GM08714 (cell line): ENCODE data around the gene ARHGAP20.

Experiments used
- H3K4me3 ChIP-seq: fragments of 200-500 bp; sonication (Bioruptor generic); 2 replicates; pipeline ENCODE4 v1.5.1; 2014; ENCODE audit warnings: mild to moderate bottlenecking, low read length, inconsistent platforms
- ZNF274 ChIP-seq: IDR thresholded peaks from 2 replicates; pipeline ENCODE4 v1.6.1; 2012; ENCODE audit warnings: mild to moderate bottlenecking, low read depth, low read length

Gene ARHGAP20

DNA sequence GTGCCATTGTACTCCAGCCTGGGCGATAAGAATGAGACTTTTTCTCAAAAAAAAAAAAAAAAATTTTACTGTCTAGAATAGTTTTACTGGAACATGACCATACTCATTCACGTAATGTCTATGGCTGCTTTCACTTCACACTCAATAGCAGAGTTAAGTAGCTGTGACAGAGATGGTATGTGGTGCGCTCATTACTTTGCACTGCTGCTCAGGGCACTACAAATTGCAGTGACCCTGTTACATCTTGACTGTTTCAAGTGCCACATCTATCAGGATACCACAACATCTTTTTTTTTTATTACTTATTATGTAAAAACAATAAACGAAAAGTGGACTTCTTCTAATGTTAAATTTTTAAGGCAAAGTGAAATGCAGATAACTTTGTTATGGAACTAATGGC lies 110.3 kb downstream of the ARHGAP20 start:
- no peak overlapping the region for H3K4me3 ChIP-seq
- no peak for TF ChIP-seq ZNF274

DNA sequence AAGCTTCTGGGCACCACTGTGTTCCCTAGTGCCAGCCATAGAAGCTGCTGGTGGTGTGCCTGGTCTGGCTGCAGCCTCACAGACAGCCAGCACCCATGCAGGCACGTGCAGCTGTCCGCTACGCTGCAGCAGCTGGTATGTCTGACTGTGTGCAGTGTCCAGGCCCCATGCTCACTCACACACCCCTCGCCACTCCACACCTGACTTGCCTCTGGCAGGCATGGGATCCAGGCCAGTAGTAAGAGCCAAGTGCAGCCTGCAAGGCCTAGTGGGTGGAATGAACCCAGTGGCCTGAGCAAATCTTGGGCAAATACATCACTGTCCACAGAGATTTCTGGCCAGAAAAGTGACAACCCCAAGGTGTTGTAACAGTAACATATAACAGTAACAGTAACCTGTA lies 111.9 kb downstream of the ARHGAP20 start:
- no peak for TF ChIP-seq ZNF274
- no peak overlapping the region for H3K4me3 ChIP-seq

DNA sequence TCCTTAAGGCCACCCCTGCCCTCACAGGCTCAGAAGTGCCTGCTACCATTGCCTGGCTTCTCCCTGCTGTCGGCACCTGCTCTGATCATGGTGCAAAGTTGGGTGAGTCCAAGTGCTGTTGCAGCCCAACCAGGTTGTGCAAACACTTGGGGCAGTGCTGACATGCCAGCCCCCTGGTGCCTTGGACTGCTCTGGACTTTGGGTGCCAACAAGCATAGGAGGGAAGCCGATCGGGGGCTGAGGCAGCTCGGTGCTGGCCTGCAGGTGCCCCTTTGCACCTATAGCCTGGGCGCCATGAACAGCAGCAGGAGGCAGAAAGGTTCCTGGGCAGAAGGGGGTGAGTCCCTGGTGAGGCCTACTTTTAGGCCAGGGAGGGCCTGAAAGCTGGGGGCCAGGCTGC lies 113.0 kb downstream of the ARHGAP20 start:
- TF ChIP-seq ZNF274: no peak
- H3K4me3 ChIP-seq: no peak overlapping the region

DNA sequence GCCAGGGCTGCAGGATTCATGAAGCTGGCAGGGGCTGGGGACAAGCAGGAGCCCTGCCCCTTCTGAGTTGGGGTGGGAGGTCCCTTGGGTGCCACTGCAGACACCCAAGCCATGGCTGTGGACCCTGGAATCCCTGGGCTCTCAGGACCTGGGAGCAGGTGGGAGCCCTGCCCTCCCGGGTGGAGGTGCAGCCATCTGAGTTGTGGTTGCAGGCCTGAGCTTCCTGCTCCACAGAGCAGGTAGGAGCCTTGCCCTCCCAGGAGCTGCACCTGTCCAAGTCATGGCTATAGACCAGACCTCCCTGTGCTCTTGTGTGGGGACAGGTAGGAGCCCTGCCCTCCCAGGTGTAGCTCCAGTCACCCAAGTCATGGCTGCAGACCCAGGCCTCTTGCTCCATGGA lies 113.5 kb downstream of the ARHGAP20 start:
- no peak for TF ChIP-seq ZNF274
- no peak overlapping the region for H3K4me3 ChIP-seq

DNA sequence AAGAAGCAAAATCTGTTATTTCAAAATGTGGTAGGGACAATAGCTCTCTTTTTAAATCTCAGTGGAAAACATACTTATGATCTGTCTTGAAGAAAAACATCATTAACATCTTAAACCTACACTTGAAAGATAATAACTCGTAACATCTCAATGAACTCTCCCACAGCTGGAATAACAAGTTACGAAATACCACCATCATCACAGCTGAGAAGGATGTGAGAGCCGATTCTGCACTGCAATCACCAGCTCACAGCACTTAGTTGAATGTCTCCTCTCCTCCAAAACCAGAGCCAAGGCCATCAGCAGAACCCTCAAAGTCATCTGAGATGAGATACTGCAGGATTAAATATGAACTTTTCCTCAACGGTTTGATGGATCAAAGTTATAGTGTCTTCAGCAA lies 124.3 kb downstream of the ARHGAP20 start:
- TF ChIP-seq ZNF274: no peak
- H3K4me3 ChIP-seq: no peak overlapping the region

DNA sequence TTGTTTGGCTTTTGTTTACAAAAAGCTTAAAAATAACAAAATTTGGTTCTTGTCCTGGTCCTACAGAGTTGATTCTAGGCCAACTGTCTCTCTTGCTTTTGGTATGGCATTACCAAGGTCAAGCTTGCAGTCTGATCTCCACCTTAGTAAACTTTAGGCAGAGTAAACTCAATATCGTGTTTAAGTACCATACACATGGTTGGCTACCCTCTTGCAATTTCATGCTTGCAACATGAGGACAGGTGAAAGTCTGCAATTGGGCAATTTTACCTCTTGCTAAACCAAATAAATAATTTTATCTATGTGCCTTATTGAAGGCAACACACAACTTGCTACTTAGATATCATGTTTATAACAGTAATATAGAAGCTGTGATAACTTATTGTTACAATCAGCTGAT lies 125.1 kb downstream of the ARHGAP20 start:
- H3K4me3 ChIP-seq: no peak overlapping the region
- no peak for TF ChIP-seq ZNF274

DNA sequence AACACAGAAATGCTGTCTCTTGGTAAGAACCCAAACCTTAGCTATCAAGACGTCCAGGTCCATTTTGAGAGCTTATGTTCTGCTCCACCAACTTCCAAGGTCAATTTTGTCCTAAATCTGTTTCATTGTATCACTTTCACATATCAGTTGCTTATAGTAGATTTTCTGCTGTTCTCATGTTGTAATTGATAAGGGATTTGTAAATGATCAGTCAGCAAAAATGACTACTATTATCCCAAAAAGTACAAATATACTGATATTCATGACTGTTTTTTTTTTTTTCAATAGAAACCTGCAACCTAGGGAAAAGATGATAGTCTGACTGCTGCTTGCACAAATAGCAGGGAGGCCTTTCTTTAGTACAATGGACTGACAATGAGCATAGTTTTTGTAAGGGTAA lies 128.1 kb downstream of the ARHGAP20 start:
- H3K4me3 ChIP-seq: no peak overlapping the region
- no peak for TF ChIP-seq ZNF274

DNA sequence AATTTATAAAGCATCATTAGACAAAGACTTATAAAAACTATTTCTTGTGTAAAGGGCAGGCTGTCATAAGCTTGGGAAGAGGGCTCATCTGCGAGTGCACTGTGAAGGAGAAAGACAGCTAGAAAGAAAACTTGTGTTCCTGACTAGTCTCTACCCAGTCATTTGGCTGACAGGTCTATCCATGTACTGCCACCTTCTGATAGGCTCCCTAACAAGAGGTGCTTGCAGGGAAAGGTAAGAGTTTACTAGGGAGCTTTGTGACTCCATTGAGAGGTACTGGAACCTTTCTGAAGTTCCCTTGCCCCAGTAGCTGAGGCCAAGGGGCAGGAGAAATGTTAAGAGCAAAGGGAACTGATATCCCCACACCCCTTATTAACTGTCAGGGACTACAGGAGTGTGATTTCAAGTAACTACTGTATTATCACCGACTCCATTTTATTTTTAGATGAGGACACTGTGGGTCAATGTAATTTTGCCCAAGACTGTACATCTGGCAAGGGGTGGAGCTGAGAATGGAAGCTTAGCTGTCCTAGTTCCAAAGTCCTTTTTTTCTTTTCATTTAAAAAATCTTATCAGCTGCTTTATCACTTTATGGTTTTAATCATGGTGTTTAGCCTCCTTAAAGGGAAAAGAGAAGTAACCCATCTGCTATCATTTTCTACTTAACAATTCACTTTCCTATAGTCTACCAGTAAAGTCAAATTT lies 129.4 kb downstream of the ARHGAP20 start:
- no peak for TF ChIP-seq ZNF274

DNA sequence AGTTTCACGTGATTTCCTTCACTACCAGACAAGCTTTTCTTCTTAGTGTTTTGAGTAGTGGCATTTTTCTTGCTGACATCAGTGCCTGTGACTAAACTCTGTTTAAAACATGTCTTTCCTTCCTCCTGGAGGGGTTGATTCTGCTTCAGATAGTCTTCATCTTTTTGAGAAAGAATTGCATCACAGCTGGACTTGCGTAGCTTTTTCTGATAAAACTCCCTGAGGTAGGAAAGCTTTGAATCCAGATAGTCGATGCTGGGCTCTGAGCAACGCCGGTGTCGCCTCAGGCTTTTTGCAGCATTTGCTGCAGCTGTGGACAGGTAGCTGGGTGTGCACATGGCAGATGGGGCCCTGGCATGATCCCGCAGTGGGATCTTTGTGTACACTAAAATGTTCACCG lies 131.7 kb downstream of the ARHGAP20 start:
- no peak for TF ChIP-seq ZNF274
- no peak overlapping the region for H3K4me3 ChIP-seq

More for the DNA sequence above, 129.4 kb downstream of the ARHGAP20 start:
- H3K4me3 ChIP-seq: no peak overlapping the region

DNA sequence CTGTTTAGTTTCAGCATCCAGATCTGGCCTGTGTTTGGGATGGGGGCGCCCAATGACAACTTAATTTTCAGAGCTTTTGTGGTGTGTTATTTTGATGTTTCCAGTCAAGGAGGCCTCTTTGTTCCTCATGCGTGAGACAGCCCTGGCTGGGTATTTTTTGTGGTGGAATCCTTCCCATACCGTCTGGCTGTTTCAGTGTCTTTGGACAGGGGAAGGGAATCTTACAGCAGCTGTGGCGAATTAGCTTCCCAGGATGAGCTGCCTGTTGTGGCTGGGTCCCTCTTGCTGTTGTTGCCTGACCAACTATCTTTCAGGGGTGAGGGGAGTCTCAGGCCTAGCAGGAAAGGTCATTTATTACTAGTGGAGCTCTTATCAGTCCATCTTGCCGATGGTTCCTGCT lies 138.8 kb downstream of the ARHGAP20 start:
- no peak overlapping the region for H3K4me3 ChIP-seq
- no peak for TF ChIP-seq ZNF274

DNA sequence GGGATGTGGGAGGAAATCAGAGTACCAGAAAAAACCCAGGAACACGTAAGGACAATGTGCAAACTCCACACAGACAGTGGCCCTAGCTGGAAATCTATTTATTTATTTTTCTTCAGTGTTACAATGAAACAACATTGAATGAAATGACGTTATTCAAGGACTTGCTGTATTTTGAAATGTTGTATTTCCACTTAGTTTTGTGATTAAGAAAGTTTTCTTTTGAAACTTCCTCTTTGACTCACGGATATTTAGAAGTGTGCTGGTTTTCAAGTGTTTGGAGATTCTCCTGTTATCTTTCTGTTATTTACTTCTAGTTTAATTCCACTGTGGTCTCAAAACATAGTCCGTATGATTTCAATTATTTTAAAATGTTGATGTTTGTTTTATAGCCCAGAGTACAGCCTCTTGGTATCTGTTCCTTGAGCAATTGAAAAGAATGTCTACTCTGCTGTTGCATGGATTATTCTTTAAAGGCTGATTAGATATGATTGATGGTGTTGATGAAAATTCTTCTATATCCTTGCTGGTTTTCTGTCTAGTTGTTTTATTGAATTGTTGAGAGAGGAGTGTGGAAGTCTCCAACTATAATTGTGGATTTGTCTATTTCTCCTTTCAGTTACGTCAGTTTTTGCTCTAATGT lies 141.0 kb downstream of the ARHGAP20 start:
- no peak overlapping the region for H3K4me3 ChIP-seq
- no peak for TF ChIP-seq ZNF274

DNA sequence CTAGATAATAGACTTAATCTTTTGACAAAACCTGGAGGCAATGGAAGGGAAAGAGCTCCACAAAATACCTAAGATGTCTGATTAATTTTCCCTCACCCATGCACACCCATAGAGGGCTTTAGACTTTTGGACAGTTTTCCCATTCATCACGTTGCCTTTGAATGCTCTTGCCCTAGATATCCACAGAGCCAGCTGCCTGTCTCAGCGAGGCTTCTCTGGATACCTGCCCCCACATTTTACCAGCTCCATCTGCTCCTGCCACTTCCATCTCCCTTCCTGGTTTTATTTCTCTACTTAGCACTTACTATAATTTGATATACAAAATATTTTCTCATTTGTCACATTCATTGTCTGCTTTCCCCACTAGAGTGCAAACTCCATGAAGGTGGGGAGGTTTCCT lies 145.7 kb downstream of the ARHGAP20 start:
- TF ChIP-seq ZNF274: no peak
- H3K4me3 ChIP-seq: no peak overlapping the region

DNA sequence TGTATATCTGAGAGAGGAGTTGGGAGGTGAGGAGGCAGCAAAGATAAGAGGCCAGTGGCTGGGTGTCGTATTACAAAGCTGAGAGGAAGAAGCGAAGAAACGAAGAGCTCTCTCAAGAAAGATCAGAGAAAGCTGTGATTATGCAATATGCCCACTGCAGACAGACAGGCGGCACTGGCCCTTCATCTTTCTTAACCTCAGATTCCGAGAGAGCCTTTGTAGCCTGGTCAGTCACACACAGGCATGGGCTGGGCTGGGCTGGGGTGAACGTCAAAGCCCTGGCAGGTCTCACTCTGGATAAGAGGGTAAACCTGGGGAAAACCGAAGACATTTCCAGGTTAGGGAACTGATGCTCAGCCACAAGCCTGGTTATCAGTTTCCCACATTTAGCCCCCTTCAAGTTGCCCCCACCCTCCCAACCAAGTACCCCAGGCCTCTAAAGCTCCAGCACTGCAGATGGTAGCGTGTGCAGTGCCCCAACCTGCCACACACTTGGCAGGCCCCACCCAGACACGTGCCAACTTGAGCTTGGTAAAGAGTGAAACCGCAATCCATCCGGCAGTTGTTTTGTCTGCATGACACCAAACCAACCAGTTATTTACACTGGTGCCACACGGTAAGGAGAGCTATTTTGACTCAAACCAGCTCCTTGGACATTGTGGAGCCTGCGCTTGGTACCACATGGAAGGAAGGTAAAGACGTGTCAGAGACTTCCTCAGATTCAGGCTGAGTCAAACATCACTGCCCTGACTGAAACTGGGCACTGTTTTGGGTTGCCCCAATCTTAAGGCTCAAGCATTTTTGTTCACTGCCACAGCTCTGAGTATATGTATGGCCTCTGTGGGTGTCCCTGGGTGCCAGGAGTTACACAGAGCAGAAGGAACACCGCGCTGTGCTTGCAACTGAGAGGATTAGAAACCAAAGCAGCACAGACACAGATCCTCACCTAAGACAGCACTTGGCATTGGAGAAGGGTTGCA lies 146.6 kb downstream of the ARHGAP20 start:
- no peak for TF ChIP-seq ZNF274
- no peak overlapping the region for H3K4me3 ChIP-seq

DNA sequence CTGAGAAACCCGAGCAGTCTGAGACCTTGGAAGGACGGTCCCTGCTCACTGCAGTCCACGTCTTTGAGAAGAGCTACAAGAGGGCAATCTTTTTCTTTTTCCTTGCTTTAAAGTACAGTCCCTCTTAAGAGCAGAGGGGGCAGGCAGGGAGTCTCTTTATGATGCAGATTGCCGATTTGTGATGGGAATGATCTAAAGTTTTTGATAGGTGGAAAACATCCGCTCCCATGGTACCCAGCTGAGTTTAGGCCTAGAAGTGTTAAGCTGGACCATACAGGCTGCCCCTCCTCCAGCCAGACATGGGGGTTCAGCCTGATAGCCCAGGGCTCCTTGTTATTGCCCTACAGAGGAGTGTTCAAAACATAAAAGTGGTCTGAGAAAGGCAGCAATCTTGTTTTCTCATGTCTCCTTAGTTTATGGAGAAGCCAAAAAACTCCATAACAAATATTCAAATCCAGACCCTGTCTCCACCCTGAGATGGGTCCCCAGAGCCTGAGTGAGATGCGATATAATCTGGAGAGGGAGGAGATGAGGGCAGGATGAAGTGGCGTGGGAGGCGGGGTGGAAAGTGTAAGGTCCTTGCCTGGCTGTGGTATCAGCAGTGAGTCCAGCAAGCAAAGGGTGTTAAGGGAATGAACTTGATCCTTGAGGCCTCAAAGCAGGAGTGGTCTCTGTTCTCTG lies 147.4 kb downstream of the ARHGAP20 start:
- no peak overlapping the region for H3K4me3 ChIP-seq

More for the DNA sequence above, 147.4 kb downstream of the ARHGAP20 start:
- TF ChIP-seq ZNF274: no peak
